ENCODE measurements around the gene PEAR1.
"Not testable (repeated sequence)": the region's sequence is repeated elsewhere in the genome, so short reads cannot be mapped to it uniquely, and the experiment has no call there.

Gene PEAR1

GRCh38 chr1:156923670-156924477 lies 30.4 kb downstream of the PEAR1 start:
- DNase-seq: no peak

GRCh38 chr1:156924478-156925153 lies 31.1 kb downstream of the PEAR1 start:
- no peak for DNase-seq

GRCh38 chr1:156925154-156926010 lies 31.9 kb downstream of the PEAR1 start:
- no peak for DNase-seq

GRCh38 chr1:156926175-156926574 lies 32.7 kb downstream of the PEAR1 start:
- peak; percentile 97 for DNase-seq

- DNase-seq: not testable (repeated sequence)
These were observed 33.2 kb downstream of the PEAR1 start for GRCh38 chr1:156926695-156927094.

GRCh38 chr1:156927215-156928042 lies 33.9 kb downstream of the PEAR1 start:
- peak; percentile 86 for DNase-seq

- DNase-seq: no peak
These were observed 34.6 kb downstream of the PEAR1 start for GRCh38 chr1:156928043-156928602.

GRCh38 chr1:156929596-156930238 lies 36.2 kb downstream of the PEAR1 start:
- no peak for DNase-seq

GRCh38 chr1:156930483-156930882 lies 37.0 kb downstream of the PEAR1 start:
- DNase-seq: no peak

- no peak for DNase-seq
These were observed 37.9 kb downstream of the PEAR1 start for GRCh38 chr1:156931211-156931952.

GRCh38 chr1:156931974-156932710 lies 38.6 kb downstream of the PEAR1 start:
- DNase-seq: no peak

- DNase-seq: no peak
These were observed 39.6 kb downstream of the PEAR1 start for GRCh38 chr1:156933136-156933535.

GRCh38 chr1:156935505-156936128 lies 42.1 kb downstream of the PEAR1 start:
- no peak for DNase-seq

- DNase-seq: no peak
These were observed 42.7 kb downstream of the PEAR1 start for GRCh38 chr1:156936191-156936590.

- no peak for DNase-seq
These were observed 43.3 kb downstream of the PEAR1 start for GRCh38 chr1:156936721-156937220.

- no peak for DNase-seq
These were observed 44.4 kb downstream of the PEAR1 start for GRCh38 chr1:156937883-156938282.

GRCh38 chr1:156938813-156939212 lies 45.3 kb downstream of the PEAR1 start:
- DNase-seq: no peak

- no peak for DNase-seq
These were observed 46.3 kb downstream of the PEAR1 start for GRCh38 chr1:156939786-156940334.

GRCh38 chr1:156941675-156942074 lies 48.2 kb downstream of the PEAR1 start:
- DNase-seq: no peak

Measured in DMS79 (cell line).